IMR-90 (cell line): Measurements from ENCODE around the gene SRSF7. TPM values are rescaled to one million over a fixed set of nuclear protein-coding genes. Genes with fewer than 3 reads are reported as not detected.
"Not testable (repeated sequence)": the region's sequence is repeated elsewhere in the genome, so short reads cannot be mapped to it uniquely, and the experiment has no call there.

Experiments
- ATAC-seq: fragments of 200-7000 bp; cut with Tn5 transposase; 2 replicates; pipeline ENCODE4 v1.9.1; 2020; ENCODE audit warnings: low read depth, mild to moderate bottlenecking, moderate library complexity
- BruUV-seq: library from RNA; stranded (reverse); fragments of 400-500 nt; replicated peaks from 2 replicates; lab custom pipeline; 2021; lab: Mats Ljungman, UMichigan
- CTCF ChIA-PET: fragments of 300-600 bp; formaldehyde crosslinking; extraction: SDS; loops from one replicate; lab custom pipeline; 2021; ENCODE audit warnings: antibody characterized with exemption; lab: Yijun Ruan, JAX
- POLR2A ChIA-PET: fragments of 300-600 bp; sonication (Branson Sonifier 250); formaldehyde crosslinking; loops from one replicate; lab custom pipeline; 2022; ENCODE audit warnings: antibody characterized with exemption; ENCODE audit not compliant: unreplicated experiment; lab: Charles Lee
- DNase-seq: peaks from one replicate; pipeline ENCODE4 v3.0.0; 2013
- H2AFZ ChIP-seq: replicated peaks from 2 replicates; pipeline ENCODE3; 2013; ENCODE audit warnings: low read length, mild to moderate bottlenecking; ENCODE audit not compliant: poor library complexity
- H2AK5ac ChIP-seq: 2 replicates; pipeline ENCODE4 v1.6.1; 2013; ENCODE audit warnings: low read depth, low read length, inconsistent platforms
- H2AK9ac ChIP-seq: replicated peaks from 2 replicates; pipeline ENCODE3; 2013; ENCODE audit warnings: mild to moderate bottlenecking, low read depth, low read length, moderate library complexity; ENCODE audit not compliant: poor library complexity
- H2BK120ac ChIP-seq: 2 replicates; pipeline ENCODE4 v1.6.1; 2013; ENCODE audit warnings: low read depth, low read length, inconsistent platforms
- H2BK15ac ChIP-seq: 3 replicates; pipeline ENCODE4 v1.6.1; 2013; ENCODE audit warnings: low read depth, low read length, inconsistent platforms
- H2BK20ac ChIP-seq: 2 replicates; pipeline ENCODE4 v1.6.1; 2013; ENCODE audit warnings: low read depth, mild to moderate bottlenecking, inconsistent platforms, low read length, moderate library complexity
- H2BK5ac ChIP-seq: 2 replicates; pipeline ENCODE4 v1.6.1; 2013; ENCODE audit warnings: mild to moderate bottlenecking, low read depth, low read length, inconsistent platforms; ENCODE audit not compliant: poor library complexity, severe bottlenecking
- H3K14ac ChIP-seq: replicated peaks from 2 replicates; pipeline ENCODE4 v1.6.1; 2013; ENCODE audit warnings: low read depth, low read length, inconsistent platforms
- H3K18ac ChIP-seq: 2 replicates; pipeline ENCODE4 v1.6.1; 2013; ENCODE audit warnings: low read depth, low read length, control low read depth
- H3K23ac ChIP-seq: 2 replicates; pipeline ENCODE4 v1.6.1; 2013; ENCODE audit warnings: low read depth, low read length, inconsistent platforms
- H3K27ac ChIP-seq: 2 replicates; pipeline ENCODE4 v1.5.1; 2013; ENCODE audit warnings: mild to moderate bottlenecking, control low read depth, low read length; ENCODE audit not compliant: insufficient read depth
- H3K27me3 ChIP-seq: 2 replicates; pipeline ENCODE4 v1.6.1; 2013; ENCODE audit warnings: low read length; ENCODE audit not compliant: control insufficient read depth, insufficient read depth
- H3K36me3 ChIP-seq: 2 replicates; pipeline ENCODE4 v1.6.1; 2013; ENCODE audit warnings: low read length, mixed read lengths; ENCODE audit not compliant: control insufficient read depth, insufficient read depth
- H3K4ac ChIP-seq: 2 replicates; pipeline ENCODE4 v1.6.1; 2013; ENCODE audit warnings: low read depth, low read length, inconsistent platforms
- H3K4me1 ChIP-seq: 2 replicates; pipeline ENCODE4 v1.6.1; 2013; ENCODE audit warnings: low read length, mixed read lengths; ENCODE audit not compliant: control insufficient read depth, insufficient read depth
- H3K4me2 ChIP-seq: 2 replicates; pipeline ENCODE4 v1.6.1; 2013; ENCODE audit warnings: low read depth, mild to moderate bottlenecking, control low read depth, low read length, moderate library complexity
- H3K4me3 ChIP-seq: 2 replicates; pipeline ENCODE4 v1.5.1; 2013; ENCODE audit warnings: low read depth, mild to moderate bottlenecking, control low read depth, low read length, moderate library complexity; ENCODE audit not compliant: insufficient read depth
- H3K56ac ChIP-seq: 2 replicates; pipeline ENCODE4 v1.6.1; 2013; ENCODE audit warnings: low read length, inconsistent platforms; ENCODE audit not compliant: insufficient read depth; ENCODE audit errors: extremely low read depth
- H3K79me1 ChIP-seq, 2 experiments: 2 replicates each; pipeline ENCODE4 v1.6.1; 2013; ENCODE audit warnings: low read length in 2 of 2, inconsistent platforms in 1 of 2, low read depth in 1 of 2
- H3K9ac ChIP-seq: 2 replicates; pipeline ENCODE4 v1.6.1; 2013; ENCODE audit warnings: low read depth, low read length, control low read depth
- H3K9me1 ChIP-seq: 2 replicates; pipeline ENCODE4 v1.6.1; 2013; ENCODE audit warnings: low read length, inconsistent platforms; ENCODE audit not compliant: insufficient read depth
- H3K9me3 ChIP-seq: 2 replicates; pipeline ENCODE4 v1.6.1; 2013; ENCODE audit warnings: low read length; ENCODE audit not compliant: control insufficient read depth, insufficient read depth
- H4K20me1 ChIP-seq: 2 replicates; pipeline ENCODE4 v1.6.1; 2013; ENCODE audit warnings: low read length, inconsistent platforms; ENCODE audit not compliant: insufficient read depth
- H4K5ac ChIP-seq: 2 replicates; pipeline ENCODE4 v1.6.1; 2013; ENCODE audit warnings: mild to moderate bottlenecking, low read depth, low read length, control low read depth
- H4K8ac ChIP-seq, 2 experiments: 2 replicates each; pipeline ENCODE4 v1.6.1; 2013; ENCODE audit warnings: low read depth in 2 of 2, low read length in 2 of 2, control low read depth in 1 of 2, inconsistent platforms in 1 of 2
- H4K91ac ChIP-seq: 2 replicates; pipeline ENCODE4 v1.6.1; 2013; ENCODE audit warnings: low read depth, low read length, inconsistent platforms; ENCODE audit not compliant: insufficient read depth
- WGBS, 2 experiments: methylation state at CpG; one replicate each; pipeline versions ENCODE4 v1.1.5 to v1.1.7; 2013; ENCODE audit warnings: missing lambda C conversion rate in 2 of 2; ENCODE audit not compliant: insufficient read length in 1 of 2; ENCODE audit errors: extremely low coverage in 2 of 2; 5-methylcytosine and 5-hydroxymethylcytosine counted together
- dilution Hi-C: fragments of 300-500 bp; cut with HindIII; formaldehyde crosslinking; loops from one replicate; pipeline ENCODE4 v1.14.3; 2018; ENCODE audit warnings: low sequenced_read_pairs; ENCODE audit not compliant: unreplicated experiment
- in situ Hi-C: fragments of 300-500 bp; cut with MboI; formaldehyde crosslinking; loops from 3 replicates; pipeline ENCODE4 v1.14.3; 2019; ENCODE audit warnings: low sequenced_read_pairs, inconsistent platforms, mixed read lengths
- intact Hi-C: fragments of 100-400 bp; cut with micrococcal nuclease; formaldehyde crosslinking; loops from 2 replicates; pipeline ENCODE4 v1.10.0; 2022
- polyA plus RNA-seq, 3 experiments: library from polyadenylated mRNA; depleted of rRNA; stranded (reverse); fragments of >200 nt; gene quantifications; 2 replicates each; pipeline ENCODE4 v1.2.3, GENCODE V29; 2012; ENCODE audit warnings: low replicate concordance in 1 of 3
- total RNA-seq: library from RNA; depleted of rRNA; stranded (reverse); fragments of >200 nt; gene quantifications from 2 replicates; pipeline ENCODE4 v1.2.3, GENCODE V29; 2012

The SRSF7 gene
- total and polyA plus RNA-seq, 2 of the 4 experiments (the other 2 are of a cell fraction): 148 to 191 TPM

DNA sequence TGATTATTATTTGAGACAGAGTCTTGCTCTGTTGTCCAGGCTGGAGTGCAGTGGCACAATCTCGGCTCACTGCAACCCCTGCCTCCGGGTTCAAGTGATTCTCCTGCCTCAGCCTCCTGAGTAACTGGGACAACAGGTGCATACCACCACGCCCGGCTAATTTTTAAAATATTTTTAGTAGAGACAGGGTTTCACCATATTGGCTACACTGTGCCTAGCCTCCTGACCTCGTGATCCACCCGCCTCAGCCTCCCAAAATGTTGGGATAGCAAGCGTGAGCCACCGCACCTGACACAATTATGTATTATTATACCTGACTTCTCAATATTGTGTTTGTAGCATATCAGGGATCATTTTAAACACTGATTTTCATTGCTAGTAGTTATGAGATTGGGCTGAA, 41.2 kb upstream of the SRSF7 start:
- H4K20me1 ChIP-seq, H3K9me3 ChIP-seq, H2BK15ac ChIP-seq, H3K4me1 ChIP-seq, CTCF ChIA-PET, H3K4me3 ChIP-seq, dilution Hi-C loops, H3K4me2 ChIP-seq, H4K5ac ChIP-seq, ATAC-seq, H3K9ac ChIP-seq, H3K14ac ChIP-seq, H2AK5ac ChIP-seq, H3K36me3 ChIP-seq, H3K56ac ChIP-seq, H2AFZ ChIP-seq, H3K18ac ChIP-seq, H3K4ac ChIP-seq, H3K27me3 ChIP-seq, H4K8ac ChIP-seq, H2BK5ac ChIP-seq, H3K79me1 ChIP-seq, intact Hi-C loops, H2BK120ac ChIP-seq, H3K27ac ChIP-seq, in situ Hi-C loops, POLR2A ChIA-PET, H3K9me1 ChIP-seq, DNase-seq, H3K23ac ChIP-seq, BruUV-seq, H4K91ac ChIP-seq, H2AK9ac ChIP-seq, H2BK20ac ChIP-seq: not testable (repeated sequence)
- WGBS, 2 experiments: no CpG with 5 or more reads among the region's 8 CpGs
